ENCODE results near the gene ZNF586. TPM values are rescaled to one million over a fixed set of nuclear protein-coding genes. Genes with fewer than 3 reads are reported as not detected.

Gene ZNF586
- total and polyA plus RNA-seq, 8 donors, result 13.2 to 38.1 (median 29.2) TPM

GRCh38 chr19:57757941-57758340 is 11.5 kb upstream of the ZNF586 start:
- Histone ChIP-seq H3K4me3 (no peak overlapping the region), H3K9me3 (peaks cover 0 to 48% of the 10 kb centered on the region in 2 donors), H3K4me1 (no peaks in the 10 kb centered on the region), H3K27me3 (no peaks in the 10 kb centered on the region), H3K36me3 (peaks cover 3 to 94% of the 10 kb centered on the region in 2 donors), H3K27ac (no peak overlapping the region)
- DNase-seq, result no peak
- intact Hi-C loops (cut with DNase I), result no loop called here
- ATAC-seq, result no peak
- TF ChIP-seq, protein P1, sequence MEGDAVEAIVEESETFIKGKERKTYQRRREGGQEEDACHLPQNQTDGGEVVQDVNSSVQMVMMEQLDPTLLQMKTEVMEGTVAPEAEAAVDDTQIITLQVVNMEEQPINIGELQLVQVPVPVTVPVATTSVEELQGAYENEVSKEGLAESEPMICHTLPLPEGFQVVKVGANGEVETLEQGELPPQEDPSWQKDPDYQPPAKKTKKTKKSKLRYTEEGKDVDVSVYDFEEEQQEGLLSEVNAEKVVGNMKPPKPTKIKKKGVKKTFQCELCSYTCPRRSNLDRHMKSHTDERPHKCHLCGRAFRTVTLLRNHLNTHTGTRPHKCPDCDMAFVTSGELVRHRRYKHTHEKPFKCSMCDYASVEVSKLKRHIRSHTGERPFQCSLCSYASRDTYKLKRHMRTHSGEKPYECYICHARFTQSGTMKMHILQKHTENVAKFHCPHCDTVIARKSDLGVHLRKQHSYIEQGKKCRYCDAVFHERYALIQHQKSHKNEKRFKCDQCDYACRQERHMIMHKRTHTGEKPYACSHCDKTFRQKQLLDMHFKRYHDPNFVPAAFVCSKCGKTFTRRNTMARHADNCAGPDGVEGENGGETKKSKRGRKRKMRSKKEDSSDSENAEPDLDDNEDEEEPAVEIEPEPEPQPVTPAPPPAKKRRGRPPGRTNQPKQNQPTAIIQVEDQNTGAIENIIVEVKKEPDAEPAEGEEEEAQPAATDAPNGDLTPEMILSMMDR (IDR thresholded peaks at IDR 0.05), result no peak

DNA sequence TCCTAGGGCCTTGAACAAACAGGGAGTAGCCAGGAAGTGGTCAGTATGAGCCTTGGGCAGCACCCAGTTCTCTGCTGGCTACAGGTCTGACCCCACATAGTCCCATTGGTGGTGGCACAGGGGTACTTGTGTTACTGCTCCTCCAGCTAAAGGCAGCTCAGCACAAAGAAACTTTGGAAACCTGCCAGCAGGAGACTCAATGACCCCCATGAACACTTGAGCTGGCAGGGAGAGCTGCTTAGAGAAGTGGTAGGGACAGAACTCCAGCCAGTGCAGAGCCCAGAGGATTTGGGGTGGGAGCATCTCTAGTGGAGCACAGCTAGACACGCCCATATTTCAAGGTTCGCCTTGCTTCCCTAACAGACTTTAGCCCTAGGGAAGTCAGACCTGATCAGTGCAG is 10.4 kb upstream of the ZNF586 start:
- TF ChIP-seq, protein P1 (IDR thresholded peaks at IDR 0.05), result no peak
- intact Hi-C loops (cut with DNase I), result no loop called here
- Histone ChIP-seq H3K27me3 (no peaks in the 10 kb centered on the region), H3K27ac (no peak overlapping the region), H3K9me3 (peaks cover 0 to 40% of the 10 kb centered on the region in 2 donors), H3K36me3 (peaks cover 0 to 93% of the 10 kb centered on the region in 2 donors), H3K4me3 (no peak overlapping the region), H3K4me1 (no peaks in the 10 kb centered on the region)
- ATAC-seq (no peak), DNase-seq (no peak)

DNA sequence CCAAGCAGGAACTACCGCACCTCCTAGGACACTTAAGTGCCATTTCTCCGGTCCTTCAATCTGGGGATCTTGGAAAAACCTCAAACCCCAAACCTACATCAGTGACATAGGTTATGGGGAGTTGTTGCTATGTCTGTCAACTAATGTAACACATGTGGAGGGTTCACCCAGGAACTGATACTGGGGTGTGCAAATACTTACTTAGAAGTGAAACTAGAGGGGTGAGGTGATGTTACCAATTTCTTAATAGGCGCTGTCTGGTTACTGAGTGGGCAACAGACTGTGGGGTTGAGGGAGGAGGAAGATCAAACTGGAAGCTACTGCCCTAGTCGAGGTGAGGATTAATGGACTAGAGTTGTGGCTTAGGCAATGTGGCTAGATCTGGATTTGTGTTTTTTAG is 1.9 kb downstream of the ZNF586 start:
- H3K4me3 ChIP-seq, result no peak overlapping the region
- ATAC-seq (no peak), DNase-seq (no peak)
- H3K27me3 ChIP-seq, result no peaks in the 10 kb centered on the region
- peaks cover 0 to 50% of the 10 kb centered on the region in 2 donors for H3K36me3 ChIP-seq
- TF ChIP-seq, protein P1 (IDR thresholded peaks at IDR 0.05), result no peak
- peaks cover 0 to 24% of the 10 kb centered on the region in 2 donors for H3K9me3 ChIP-seq
- intact Hi-C loops (cut with DNase I), result no loop called here
- H3K4me1 ChIP-seq, result peaks cover 7 to 22% of the 10 kb centered on the region in 2 donors
- no peak overlapping the region for H3K27ac ChIP-seq

- intact Hi-C loops (cut with DNase I), result no loop called here
- Histone ChIP-seq H3K36me3 (peaks cover 0 to 71% of the 10 kb centered on the region in 2 donors), H3K27me3 (no peaks in the 10 kb centered on the region)
Observed at GRCh38 chr19:57773488-57773887, 4.0 kb downstream of the ZNF586 start.

DNA sequence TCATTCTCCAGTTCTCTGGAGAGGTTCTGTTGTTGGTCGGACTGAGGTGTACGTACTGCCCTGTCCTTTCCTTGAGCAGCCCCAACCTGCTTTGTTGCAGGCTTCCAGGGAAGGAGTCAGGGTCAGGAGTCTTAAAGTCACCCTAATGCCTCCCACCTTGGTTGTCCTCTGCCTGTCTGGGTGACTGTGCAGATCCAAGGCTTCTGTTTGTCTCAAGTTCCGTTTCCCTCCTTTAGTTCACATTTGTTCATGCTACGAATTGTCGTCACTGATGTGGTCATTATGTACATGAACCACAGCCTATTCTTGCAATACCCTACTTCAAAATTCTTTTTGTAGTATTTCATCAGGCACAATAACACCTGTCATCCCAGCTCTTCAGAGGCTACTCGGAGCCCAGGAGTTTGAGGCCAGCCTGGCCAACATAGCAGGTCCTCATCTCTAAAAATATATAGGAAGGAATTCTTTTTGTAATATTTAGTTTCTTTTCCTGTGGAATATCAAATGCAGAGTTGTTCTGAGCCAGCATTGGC is 7.4 kb downstream of the ZNF586 start:
- Histone ChIP-seq H3K4me1 (peaks cover 0 to 5% of the 10 kb centered on the region in 2 donors), H3K4me3 (no peak overlapping the region), H3K27me3 (no peaks in the 10 kb centered on the region), H3K27ac (no peak overlapping the region), H3K9me3 (peaks cover 0 to 78% of the 10 kb centered on the region in 2 donors), H3K36me3 (peaks cover 0 to 97% of the 10 kb centered on the region in 2 donors)
- TF ChIP-seq, protein P1 (IDR thresholded peaks at IDR 0.05), result no peak
- ATAC-seq (no peak), DNase-seq (no peak)
- intact Hi-C loops (cut with DNase I), result no loop called here

More at GRCh38 chr19:57773488-57773887, 4.0 kb downstream of the ZNF586 start:
- no peak for DNase-seq
- H3K9me3 ChIP-seq, result peaks cover 0 to 45% of the 10 kb centered on the region in 2 donors
- ATAC-seq, result no peak
- H3K4me1 ChIP-seq, result peaks cover 7 to 22% of the 10 kb centered on the region in 2 donors
- no peak overlapping the region for H3K4me3 ChIP-seq
- TF ChIP-seq, protein P1 (IDR thresholded peaks at IDR 0.05), result no peak
- no peak overlapping the region for H3K27ac ChIP-seq
